C4-2B (cell line): ENCODE measurements around the gene TSFM.

Experiments used
- CTCF ChIP-seq: fragments of 450-650 bp; conservative IDR thresholded peaks from 2 replicates; pipeline ENCODE4 v1.5.1; 2017; ENCODE audit warnings: mild to moderate bottlenecking
- ZFX ChIP-seq: fragments of 450-650 bp; IDR thresholded peaks from 2 replicates; pipeline ENCODE4 v1.6.1; 2017

DNA sequence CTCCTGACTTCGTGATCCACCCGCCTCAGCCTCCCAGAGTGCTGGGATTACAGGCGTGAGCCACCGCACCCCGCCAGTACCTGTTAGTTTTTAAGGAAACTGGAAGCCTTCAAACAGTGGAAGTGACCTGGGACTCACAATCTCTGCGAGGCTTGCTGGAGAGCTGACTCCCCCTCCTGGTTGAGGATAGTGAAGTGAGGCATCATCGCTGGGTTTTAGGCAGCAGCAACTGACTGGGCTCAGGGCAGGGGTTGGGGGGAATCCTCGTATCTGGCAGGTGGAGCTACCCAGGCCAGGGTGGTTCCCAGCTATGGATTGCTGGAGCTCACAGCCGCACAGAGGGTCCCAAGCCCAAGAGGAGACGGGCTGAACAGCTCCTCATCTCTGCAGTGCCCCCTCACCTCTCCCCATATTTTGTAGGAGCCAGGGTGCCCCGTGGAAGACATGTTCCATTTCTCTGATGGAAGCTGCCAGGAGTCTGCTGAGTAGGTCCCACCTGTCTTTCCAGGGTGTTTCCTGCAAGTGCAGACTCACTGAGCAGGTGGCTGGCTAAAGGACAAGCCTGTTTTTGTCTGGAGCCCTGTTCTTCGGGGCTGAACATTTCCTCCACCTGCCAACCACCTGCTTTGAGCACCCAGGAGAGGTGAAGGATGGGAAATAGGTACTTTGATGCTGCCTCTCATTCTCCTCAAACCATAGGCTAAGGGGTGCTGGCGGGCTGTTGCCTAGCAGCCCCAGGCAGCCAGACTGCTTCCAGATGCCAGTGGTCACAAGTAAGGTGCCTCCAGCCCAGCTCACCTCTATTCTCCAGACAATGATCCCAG lies 32.8 kb downstream of the TSFM start:
- TF ChIP-seq CTCF, result no peak
- no peak for TF ChIP-seq ZFX
